GM19035 (cell line): ENCODE measurements around the gene ADARB2.
"Not testable (repeated sequence)": the region's sequence is repeated elsewhere in the genome, so short reads cannot be mapped to it uniquely, and the experiment has no call there.

Source experiments
- ATAC-seq: cut with Tn5 transposase; IDR thresholded peaks from one replicate; pipeline ENCODE4 v1.9.1; 2021; ENCODE audit not compliant: unreplicated experiment

The ADARB2 gene

GRCh38 chr10:1339396-1339795, 397.9 kb downstream of the ADARB2 start:
- ATAC-seq: no peak

GRCh38 chr10:1335642-1336041, 401.7 kb downstream of the ADARB2 start:
- ATAC-seq: no peak

DNA sequence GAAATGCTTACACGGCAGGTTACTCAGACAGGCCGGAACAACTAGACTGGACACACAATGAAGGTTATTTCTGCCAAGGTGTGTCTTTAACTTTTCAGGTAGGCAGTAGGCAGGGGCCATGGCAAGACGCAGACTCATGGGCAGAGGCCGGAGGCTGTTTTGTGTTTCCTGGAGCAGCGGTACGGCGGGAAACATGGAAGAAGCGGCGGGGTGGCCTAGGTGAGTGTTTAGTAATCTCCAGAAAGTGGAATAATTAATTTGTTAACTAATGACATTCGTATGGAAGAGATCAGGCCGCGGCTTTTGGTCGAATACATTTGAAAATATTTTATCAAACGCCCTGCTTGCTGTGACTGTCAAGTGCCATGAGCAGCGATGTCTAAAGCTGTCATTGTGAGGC, 403.3 kb downstream of the ADARB2 start:
- no peak for ATAC-seq

GRCh38 chr10:1331560-1331959, 405.8 kb downstream of the ADARB2 start:
- ATAC-seq: no peak

- no peak for ATAC-seq
Measured at GRCh38 chr10:1329622-1330021, 407.7 kb downstream of the ADARB2 start.

DNA sequence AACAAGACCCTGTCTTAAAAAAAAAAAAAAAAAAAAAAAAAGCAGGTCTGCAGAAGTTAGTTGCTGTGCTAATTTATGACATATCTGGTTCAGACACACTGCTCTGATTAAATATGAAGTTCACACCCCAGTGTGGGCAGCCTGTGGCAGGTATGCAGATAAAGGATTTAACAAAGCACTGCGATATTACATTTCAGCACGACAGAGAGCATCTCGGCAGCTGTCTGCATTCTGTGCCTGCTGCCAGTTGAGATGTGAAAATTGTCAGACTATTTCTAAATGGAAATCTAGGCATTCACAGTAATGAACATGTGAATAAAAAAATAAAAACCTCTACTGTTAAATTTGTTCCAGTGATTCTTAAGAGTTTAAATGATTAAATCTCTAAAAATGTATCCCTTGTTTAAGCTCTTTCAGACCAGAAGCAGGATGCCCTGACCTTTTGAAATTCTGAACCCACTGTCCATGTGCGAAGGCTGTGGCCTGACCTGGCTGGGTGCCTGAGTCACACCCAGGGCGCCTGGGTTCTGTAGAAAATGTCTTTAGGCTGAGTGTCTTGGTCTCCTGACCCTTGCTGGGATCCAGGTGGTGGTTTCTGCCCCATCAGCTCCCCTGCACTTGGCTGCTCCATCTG, 408.2 kb downstream of the ADARB2 start:
- no peak for ATAC-seq

DNA sequence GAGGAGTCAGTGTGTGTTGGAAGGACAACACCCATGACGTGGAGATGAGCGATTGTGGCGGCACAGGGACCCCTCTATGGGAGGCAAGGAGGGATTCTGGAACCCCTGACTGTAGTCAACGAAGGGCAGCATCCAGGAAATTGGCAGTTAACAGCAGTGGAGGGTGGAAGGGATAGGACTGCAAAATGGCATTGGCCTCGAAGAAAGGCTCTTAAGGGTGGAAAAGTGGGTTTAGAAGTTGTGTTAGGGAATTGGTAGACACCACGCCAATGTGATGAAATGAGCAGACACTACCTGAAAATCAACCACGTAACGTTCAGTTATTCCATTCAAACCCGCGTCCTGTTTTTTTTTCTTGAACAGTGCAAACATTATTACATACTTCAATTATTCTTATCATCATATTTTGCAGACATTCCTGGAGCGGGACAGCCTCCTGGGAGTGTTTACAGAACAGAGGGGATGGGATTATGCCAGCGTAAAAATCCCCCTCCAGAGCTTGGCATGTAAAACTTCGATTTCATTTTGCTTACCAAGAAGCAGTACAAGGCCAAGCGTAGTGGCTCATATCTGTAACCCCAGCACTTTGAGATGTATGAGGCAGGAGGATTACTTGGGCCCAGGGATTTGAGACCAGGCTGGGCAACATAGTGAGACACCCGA, 409.0 kb downstream of the ADARB2 start:
- no peak for ATAC-seq

DNA sequence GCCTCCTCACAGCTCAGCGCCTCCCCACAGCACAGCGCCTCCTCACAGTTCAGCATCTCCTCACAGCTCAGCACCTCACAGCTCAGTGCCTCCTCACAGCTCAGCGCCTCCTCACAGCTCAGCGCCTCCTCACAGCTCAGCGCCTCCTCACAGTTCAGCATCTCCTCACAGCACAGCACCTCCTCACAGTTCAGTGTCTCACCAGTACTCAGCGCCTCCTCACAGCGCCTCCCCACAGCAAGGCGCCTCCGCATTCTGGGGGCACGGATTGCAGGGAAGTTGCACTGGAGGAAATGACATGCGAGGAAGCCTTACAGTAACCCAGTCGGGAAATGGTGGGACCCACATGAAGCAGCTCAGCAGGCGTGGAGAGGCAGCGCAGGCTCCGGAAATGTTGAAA, 409.6 kb downstream of the ADARB2 start:
- ATAC-seq: no peak

DNA sequence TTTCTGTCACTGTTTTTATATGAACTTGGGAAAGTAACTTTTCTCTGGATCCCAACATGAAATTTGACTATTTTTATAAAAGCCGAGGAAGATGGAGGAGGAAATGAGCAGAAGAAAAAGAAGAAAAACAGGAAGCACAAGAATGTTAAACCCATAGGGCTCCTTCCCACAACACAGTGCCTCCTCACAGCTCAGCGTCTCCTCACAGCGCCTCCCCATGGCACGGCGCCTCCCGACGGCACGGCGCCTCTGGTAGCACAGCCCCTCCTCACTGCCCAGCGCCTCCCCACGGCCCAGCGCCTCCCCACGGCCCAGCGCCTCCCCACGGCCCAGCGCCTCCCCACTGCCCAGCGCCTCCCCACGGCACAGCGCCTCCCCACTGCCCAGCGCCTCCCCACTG, 410.8 kb downstream of the ADARB2 start:
- ATAC-seq: not testable (repeated sequence)

DNA sequence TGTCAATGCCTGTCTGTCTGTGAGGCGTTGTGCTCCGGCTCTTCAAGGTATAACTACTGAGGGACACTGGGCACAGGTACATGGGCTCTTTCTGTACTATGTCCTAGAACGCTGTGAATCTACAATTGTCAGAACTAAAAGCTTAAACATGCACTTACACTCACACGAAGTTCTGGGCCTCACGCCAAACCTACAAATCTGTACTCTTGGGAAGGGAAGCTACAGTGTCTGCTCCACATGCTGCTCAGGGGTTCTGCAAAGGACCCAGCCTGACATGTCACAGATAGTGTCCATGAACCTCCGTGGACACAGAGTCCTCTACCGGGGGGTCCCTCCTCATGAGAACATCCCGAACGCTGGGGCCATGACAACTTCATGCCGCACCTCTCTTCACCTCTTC, 412.4 kb downstream of the ADARB2 start:
- no peak for ATAC-seq

GRCh38 chr10:1323951-1324350, 413.4 kb downstream of the ADARB2 start:
- no peak for ATAC-seq

- no peak for ATAC-seq
Measured at GRCh38 chr10:1320739-1321320, 416.5 kb downstream of the ADARB2 start.

- ATAC-seq: no peak
Measured at GRCh38 chr10:1316809-1317143, 420.5 kb downstream of the ADARB2 start.

GRCh38 chr10:1316121-1316808, 421.1 kb downstream of the ADARB2 start:
- ATAC-seq: no peak

GRCh38 chr10:1315178-1315577, 422.1 kb downstream of the ADARB2 start:
- ATAC-seq: no peak

DNA sequence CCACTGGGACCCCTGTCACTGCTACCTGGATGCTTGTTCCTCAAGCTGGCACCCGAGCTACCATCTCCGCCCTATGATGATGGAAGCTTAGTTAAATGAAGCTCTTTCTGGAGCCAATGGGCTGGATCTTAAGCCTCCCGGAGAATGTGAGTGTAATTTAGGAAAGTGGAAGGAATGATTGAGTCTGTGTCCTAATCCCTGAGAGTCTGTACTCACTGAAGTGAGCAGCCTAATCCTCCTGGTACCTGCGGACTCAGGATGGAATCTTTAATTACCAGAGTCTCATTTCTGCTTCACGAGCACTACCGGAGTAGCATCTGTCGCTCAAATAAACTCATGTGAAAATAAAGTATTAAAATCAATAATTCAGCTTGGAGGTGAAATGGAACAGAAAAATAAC, 425.6 kb downstream of the ADARB2 start:
- no peak for ATAC-seq

DNA sequence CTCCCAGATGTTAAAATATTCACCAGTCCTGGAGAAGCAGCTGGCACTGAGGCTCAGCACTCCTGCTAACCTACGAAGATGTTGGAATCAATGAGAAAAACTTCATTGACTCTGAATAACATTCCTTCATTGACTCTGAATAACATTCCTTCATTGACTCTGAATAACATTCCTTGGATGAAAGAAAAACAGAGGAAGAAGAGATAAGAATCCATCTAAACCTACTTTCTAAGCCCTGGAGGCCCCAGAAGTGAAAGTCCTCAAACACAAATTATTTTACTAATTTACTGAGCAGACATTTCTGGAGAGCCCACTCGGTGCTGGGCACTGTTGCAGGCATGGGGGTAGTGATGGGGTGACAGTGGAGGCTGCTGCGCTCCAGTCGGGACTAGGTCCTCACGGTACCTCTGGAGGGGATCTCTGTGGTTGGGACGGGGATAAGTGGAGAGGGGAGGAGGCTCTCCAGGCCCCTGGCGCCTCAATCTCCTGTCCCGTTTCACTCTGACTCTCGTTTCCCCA, 427.0 kb downstream of the ADARB2 start:
- ATAC-seq: no peak

DNA sequence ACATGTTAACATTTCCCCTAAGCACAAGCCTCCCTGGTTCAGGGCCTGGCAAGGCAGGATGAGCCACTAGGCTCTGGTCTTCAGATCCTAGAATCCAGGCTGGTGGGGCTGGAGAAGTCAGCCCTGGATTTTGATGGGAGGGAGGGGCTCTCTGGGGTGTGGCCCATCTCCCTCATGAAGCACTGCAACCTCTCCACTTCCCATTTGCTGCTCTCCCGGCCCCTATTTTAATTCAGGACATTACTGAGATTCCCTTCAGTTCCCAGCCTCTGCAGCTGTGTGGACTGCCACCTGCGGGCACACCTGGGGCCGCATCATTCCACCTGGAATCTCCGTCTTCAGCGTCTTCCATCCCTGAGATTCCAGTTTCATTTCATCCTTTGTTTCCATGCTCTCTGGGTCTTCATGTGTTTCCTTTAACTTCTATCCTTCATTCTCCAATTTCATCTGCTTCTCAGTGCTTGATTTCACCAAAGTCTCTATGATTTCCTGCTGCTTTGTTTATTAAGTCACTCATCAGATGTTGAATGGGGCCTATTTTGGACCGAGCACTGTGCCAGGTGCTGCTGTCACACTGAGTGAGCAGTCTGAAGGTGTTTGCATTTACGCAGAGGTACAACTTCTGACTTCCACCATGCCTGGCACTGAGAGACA, 427.6 kb downstream of the ADARB2 start:
- no peak for ATAC-seq

- ATAC-seq: no peak
Measured at GRCh38 chr10:1308962-1309616, 428.2 kb downstream of the ADARB2 start.

- no peak for ATAC-seq
Measured at GRCh38 chr10:1308173-1308961, 429.0 kb downstream of the ADARB2 start.
